Progenitor cell of endocrine pancreas (in vitro differentiated cells): Measurements from ENCODE around the gene CLIC6. TPM values are rescaled to one million over a fixed set of nuclear protein-coding genes. Genes with fewer than 3 reads are reported as not detected.

ENCODE experiments used
- DNase-seq: peaks from one replicate; pipeline ENCODE4 v3.0.0; 2021; ENCODE audit warnings: low spot score; ENCODE audit not compliant: unreplicated experiment
- H3K27ac Mint-ChIP-seq: 2 replicates; pipeline ENCODE4 v1.8.0; 2021; ENCODE audit warnings: mild to moderate bottlenecking, moderate library complexity, mixed read lengths
- H3K27me3 Mint-ChIP-seq: 2 replicates; pipeline ENCODE4 v1.8.0; 2021; ENCODE audit warnings: mixed read lengths
- H3K36me3 Mint-ChIP-seq: 2 replicates; pipeline ENCODE4 v1.8.0; 2022; ENCODE audit warnings: mixed read lengths; ENCODE audit not compliant: insufficient read depth
- H3K4me1 Mint-ChIP-seq: 2 replicates; pipeline ENCODE4 v1.8.0; 2021; ENCODE audit warnings: low read depth, mixed read lengths
- H3K4me3 Mint-ChIP-seq: 2 replicates; pipeline ENCODE4 v1.8.0; 2021; ENCODE audit warnings: low read depth, mild to moderate bottlenecking, moderate library complexity, mixed read lengths
- H3K9me3 Mint-ChIP-seq: 2 replicates; pipeline ENCODE4 v1.8.0; 2021; ENCODE audit warnings: low read depth, mixed read lengths
- total RNA-seq: library from RNA; stranded (reverse); gene quantifications from 2 replicates; pipeline ENCODE4 v1.2.1, GENCODE V29; 2021
- TF ChIP-seq, protein P1 (sequence below): fragments of 200-600 bp; sonication (generic); IDR thresholded peaks from one replicate; pipeline ENCODE4 v1.5.0; 2021; ENCODE audit warnings: antibody characterized with exemption, mild to moderate bottlenecking; ENCODE audit not compliant: unreplicated experiment

The CLIC6 gene
- total RNA-seq, 1 donor from 2014 or later: 14.1 TPM

GRCh38 chr21:34730756-34731445, 62.1 kb downstream of the CLIC6 start:
- DNase-seq: no peak
- no peak overlapping the region for H3K4me3 Mint-ChIP-seq
- H3K4me1 Mint-ChIP-seq: no peaks in the 10 kb centered on the region
- H3K27me3 Mint-ChIP-seq: peaks cover 11% of the 10 kb centered on the region
- H3K27ac Mint-ChIP-seq: no peak overlapping the region
- TF ChIP-seq, protein P1, sequence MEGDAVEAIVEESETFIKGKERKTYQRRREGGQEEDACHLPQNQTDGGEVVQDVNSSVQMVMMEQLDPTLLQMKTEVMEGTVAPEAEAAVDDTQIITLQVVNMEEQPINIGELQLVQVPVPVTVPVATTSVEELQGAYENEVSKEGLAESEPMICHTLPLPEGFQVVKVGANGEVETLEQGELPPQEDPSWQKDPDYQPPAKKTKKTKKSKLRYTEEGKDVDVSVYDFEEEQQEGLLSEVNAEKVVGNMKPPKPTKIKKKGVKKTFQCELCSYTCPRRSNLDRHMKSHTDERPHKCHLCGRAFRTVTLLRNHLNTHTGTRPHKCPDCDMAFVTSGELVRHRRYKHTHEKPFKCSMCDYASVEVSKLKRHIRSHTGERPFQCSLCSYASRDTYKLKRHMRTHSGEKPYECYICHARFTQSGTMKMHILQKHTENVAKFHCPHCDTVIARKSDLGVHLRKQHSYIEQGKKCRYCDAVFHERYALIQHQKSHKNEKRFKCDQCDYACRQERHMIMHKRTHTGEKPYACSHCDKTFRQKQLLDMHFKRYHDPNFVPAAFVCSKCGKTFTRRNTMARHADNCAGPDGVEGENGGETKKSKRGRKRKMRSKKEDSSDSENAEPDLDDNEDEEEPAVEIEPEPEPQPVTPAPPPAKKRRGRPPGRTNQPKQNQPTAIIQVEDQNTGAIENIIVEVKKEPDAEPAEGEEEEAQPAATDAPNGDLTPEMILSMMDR: no peak
- no peaks in the 10 kb centered on the region for H3K36me3 Mint-ChIP-seq
- no peaks in the 10 kb centered on the region for H3K9me3 Mint-ChIP-seq

GRCh38 chr21:34732388-34732821, 63.6 kb downstream of the CLIC6 start:
- Mint-ChIP-seq H3K36me3 (no peaks in the 10 kb centered on the region), H3K4me1 (peaks cover 6% of the 10 kb centered on the region), H3K27me3 (peaks cover 14% of the 10 kb centered on the region), H3K9me3 (no peaks in the 10 kb centered on the region), H3K27ac (no peak overlapping the region), H3K4me3 (no peak overlapping the region)
- TF ChIP-seq, protein P1: no peak
- DNase-seq: no peak

DNA sequence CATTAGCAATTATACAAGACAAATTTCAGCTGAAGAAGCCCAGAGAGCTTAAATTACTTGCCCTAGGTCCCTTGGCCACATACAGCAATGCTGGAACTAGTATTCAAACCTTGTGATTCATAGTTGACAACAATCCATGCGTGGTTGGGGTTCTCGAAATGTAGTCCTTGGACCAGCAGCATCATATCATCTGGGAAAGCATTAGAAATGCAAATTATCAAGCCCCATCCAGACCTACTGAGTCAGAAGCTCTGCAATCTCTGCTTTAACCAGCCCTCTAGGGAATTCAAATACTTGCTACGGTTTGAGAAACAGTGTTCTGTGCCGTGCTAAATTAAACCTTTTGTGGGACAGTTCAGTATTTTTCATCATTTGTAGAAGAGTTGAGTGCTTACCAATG, 65.1 kb downstream of the CLIC6 start:
- H3K36me3 Mint-ChIP-seq: no peaks in the 10 kb centered on the region
- no peak overlapping the region for H3K4me3 Mint-ChIP-seq
- H3K9me3 Mint-ChIP-seq: no peaks in the 10 kb centered on the region
- peaks cover 6% of the 10 kb centered on the region for H3K4me1 Mint-ChIP-seq
- DNase-seq: no peak
- TF ChIP-seq, protein P1: no peak
- H3K27ac Mint-ChIP-seq: no peak overlapping the region
- H3K27me3 Mint-ChIP-seq: peaks cover 14% of the 10 kb centered on the region

DNA sequence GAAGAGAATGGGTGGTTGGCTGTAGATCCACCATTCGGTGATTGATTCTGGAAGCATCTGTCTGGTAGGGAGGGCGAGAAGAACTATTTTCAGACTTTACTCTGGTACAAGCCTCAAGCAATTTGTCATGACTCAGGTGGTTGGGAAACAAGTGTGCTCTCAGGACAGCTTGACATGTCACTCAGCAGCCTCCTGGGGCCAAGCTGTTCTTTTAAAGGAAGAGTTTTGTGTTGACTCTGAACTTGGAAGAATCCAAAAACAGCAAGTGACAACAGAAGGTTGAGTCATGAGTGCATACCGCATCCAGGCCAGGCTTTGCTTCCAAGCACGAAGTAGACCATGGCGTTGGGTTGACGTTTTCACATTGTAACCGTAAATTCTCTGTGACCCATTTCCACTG, 65.9 kb downstream of the CLIC6 start:
- no peak overlapping the region for H3K27ac Mint-ChIP-seq
- H3K36me3 Mint-ChIP-seq: no peaks in the 10 kb centered on the region
- peaks cover 6% of the 10 kb centered on the region for H3K4me1 Mint-ChIP-seq
- peaks cover 14% of the 10 kb centered on the region for H3K27me3 Mint-ChIP-seq
- H3K9me3 Mint-ChIP-seq: no peaks in the 10 kb centered on the region
- H3K4me3 Mint-ChIP-seq: no peak overlapping the region
- TF ChIP-seq, protein P1: no peak
- DNase-seq: no peak

GRCh38 chr21:34736116-34736874, 67.5 kb downstream of the CLIC6 start:
- Mint-ChIP-seq H3K9me3 (no peaks in the 10 kb centered on the region), H3K27me3 (peaks cover 25% of the 10 kb centered on the region), H3K27ac (no peak overlapping the region), H3K4me3 (no peak overlapping the region), H3K4me1 (peaks cover 6% of the 10 kb centered on the region), H3K36me3 (no peaks in the 10 kb centered on the region)
- TF ChIP-seq, protein P1: no peak
- no peak for DNase-seq
